ENCODE results near the gene DAND5.
A peak's percentile ranks its signal among the peaks of the same experiment; 100 is the strongest.

DAND5 gene

GRCh38 chr19:12944104-12944674 lies 25.2 kb upstream of the DAND5 start:
- TF ChIP-seq CTCF (IDR thresholded peaks at IDR 0.05; ENCODE audit: borderline replicate concordance, extremely low read depth, low read length, poor library complexity, severe bottlenecking) = no peak
- peak overlapping the region; percentile 10; the same call in 1 of the 2 replicates for H3K4me2 ChIP-seq (ENCODE audit: insufficient read depth, low read length)
- H3K36me3 ChIP-seq (ENCODE audit: insufficient read depth, low read length) = peaks cover 87% of the 10 kb centered on the region
- no peak overlapping the region for H2AFZ ChIP-seq (ENCODE audit: low read depth, low read length)
- H3K79me2 ChIP-seq (ENCODE audit: insufficient read depth, low read length) = peaks cover 80% of the 10 kb centered on the region
- no peaks in the 10 kb centered on the region for H3K27me3 ChIP-seq (ENCODE audit: insufficient read depth, low read length, poor library complexity)
- peaks cover 56% of the 10 kb centered on the region for H4K20me1 ChIP-seq (ENCODE audit: insufficient read depth, low read length)
- H3K4me1 ChIP-seq (ENCODE audit: insufficient read depth, low read length) = peaks cover 82% of the 10 kb centered on the region
- no peak overlapping the region; the same call in 1 of the 2 replicates for H3K9ac ChIP-seq (ENCODE audit: low read depth, low read length)
- no peak overlapping the region for H3K4me3 ChIP-seq (ENCODE audit: low read depth in 1 of 2, low read length in 2 of 2)
- no peaks in the 10 kb centered on the region for H3K9me3 ChIP-seq (ENCODE audit: insufficient read depth, low read length, severe bottlenecking)
- DNase-seq (no peak), ATAC-seq (ENCODE audit: insufficient read depth, low read depth) (no peak)
- H3K27ac ChIP-seq (ENCODE audit: low read length) = no peak overlapping the region

GRCh38 chr19:12945479-12946091 lies 23.8 kb upstream of the DAND5 start, which contains the start of gene RAD23A:
Gene RAD23A, plus strand, starts transcription at chr19:12945862. Its CDS starts 87 bp downstream, at chr19:12945949.
- H3K4me2 ChIP-seq (ENCODE audit: insufficient read depth, low read length) = peak within 1 kb of the TSS; percentile 80
- TF ChIP-seq CTCF (IDR thresholded peaks at IDR 0.05; ENCODE audit: borderline replicate concordance, extremely low read depth, low read length, poor library complexity, severe bottlenecking) (no peak), EZH2 (IDR thresholded peaks at IDR 0.05; ENCODE audit: borderline replicate concordance, low read depth, low read length, severe bottlenecking) (no peak)
- peaks cover 87% of the 10 kb centered on the region for H3K36me3 ChIP-seq (ENCODE audit: insufficient read depth, low read length)
- peak; percentile 97 for DNase-seq
- peak within 1 kb of the TSS; percentile 84 for H3K27ac ChIP-seq (ENCODE audit: low read length)
- peak; percentile 82 for ATAC-seq (ENCODE audit: insufficient read depth, low read depth)
- peaks cover 76% of the 10 kb centered on the region for H3K79me2 ChIP-seq (ENCODE audit: insufficient read depth, low read length)
- peak within 1 kb of the TSS; percentile 67 for H3K9ac ChIP-seq (ENCODE audit: low read depth, low read length)
- peaks cover 50% of the 10 kb centered on the region for H4K20me1 ChIP-seq (ENCODE audit: insufficient read depth, low read length)
- no peaks in the 10 kb centered on the region for H3K9me3 ChIP-seq (ENCODE audit: insufficient read depth, low read length, severe bottlenecking)
- peak within 1 kb of the TSS; percentile 57 for H2AFZ ChIP-seq (ENCODE audit: low read depth, low read length)
- peak within 1 kb of the TSS; percentile 50 to 69; a peak in 3 of 4 replicates for H3K4me3 ChIP-seq (ENCODE audit: low read depth in 1 of 2, low read length in 2 of 2)
- H3K4me1 ChIP-seq (ENCODE audit: insufficient read depth, low read length) = peaks cover 68% of the 10 kb centered on the region
- no peaks in the 10 kb centered on the region for H3K27me3 ChIP-seq (ENCODE audit: insufficient read depth, low read length, poor library complexity)

GRCh38 chr19:12946092-12946721 lies 23.2 kb upstream of the DAND5 start:
- Histone ChIP-seq H3K36me3 (ENCODE audit: insufficient read depth, low read length) (peaks cover 87% of the 10 kb centered on the region), H3K4me3 (ENCODE audit: low read depth in 1 of 2, low read length in 2 of 2) (peak overlapping the region; percentile 50 to 69; a peak in 3 of 4 replicates), H3K27me3 (ENCODE audit: insufficient read depth, low read length, poor library complexity) (no peaks in the 10 kb centered on the region), H3K4me1 (ENCODE audit: insufficient read depth, low read length) (peaks cover 62% of the 10 kb centered on the region), H3K27ac (ENCODE audit: low read length) (peak overlapping the region; percentile 84), H3K9me3 (ENCODE audit: insufficient read depth, low read length, severe bottlenecking) (no peaks in the 10 kb centered on the region), H3K79me2 (ENCODE audit: insufficient read depth, low read length) (peaks cover 76% of the 10 kb centered on the region), H3K4me2 (ENCODE audit: insufficient read depth, low read length) (peak overlapping the region; percentile 80), H3K9ac (ENCODE audit: low read depth, low read length) (peak overlapping the region; percentile 67), H4K20me1 (ENCODE audit: insufficient read depth, low read length) (peaks cover 44% of the 10 kb centered on the region; the same call in 1 of the 2 replicates), H2AFZ (ENCODE audit: low read depth, low read length) (no peak overlapping the region)
- TF ChIP-seq CTCF (IDR thresholded peaks at IDR 0.05; ENCODE audit: borderline replicate concordance, extremely low read depth, low read length, poor library complexity, severe bottlenecking) = no peak
- DNase-seq = peak; percentile 69
- peak; percentile 69 for ATAC-seq (ENCODE audit: insufficient read depth, low read depth)

All from DND-41 (cell line).